Astrocyte of the cerebellum (primary cell): ENCODE data around the gene RHBDL1.
A peak's percentile ranks its signal among the peaks of the same experiment; 100 is the strongest.

Experiments used
- DNase-seq: peaks from one replicate; pipeline ENCODE4 v3.0.0-alpha.2; 2011; ENCODE audit warnings: low read depth
- H3K4me3 ChIP-seq: 2 replicates; pipeline ENCODE4 v1.5.1; 2011; ENCODE audit warnings: mild to moderate bottlenecking, low read depth, low read length, moderate library complexity
- in situ Hi-C: cut with HindIII; loops from 2 replicates; pipeline ENCODE4 v1.10.0; 2017; ENCODE audit warnings: low sequenced_read_pairs
- TF ChIP-seq, protein P1 (sequence below): IDR thresholded peaks from 2 replicates; pipeline ENCODE4 v1.5.1; 2012; ENCODE audit warnings: low read length, low read depth, moderate library complexity, mild to moderate bottlenecking; ENCODE audit errors: missing control alignments

RHBDL1 gene

DNA sequence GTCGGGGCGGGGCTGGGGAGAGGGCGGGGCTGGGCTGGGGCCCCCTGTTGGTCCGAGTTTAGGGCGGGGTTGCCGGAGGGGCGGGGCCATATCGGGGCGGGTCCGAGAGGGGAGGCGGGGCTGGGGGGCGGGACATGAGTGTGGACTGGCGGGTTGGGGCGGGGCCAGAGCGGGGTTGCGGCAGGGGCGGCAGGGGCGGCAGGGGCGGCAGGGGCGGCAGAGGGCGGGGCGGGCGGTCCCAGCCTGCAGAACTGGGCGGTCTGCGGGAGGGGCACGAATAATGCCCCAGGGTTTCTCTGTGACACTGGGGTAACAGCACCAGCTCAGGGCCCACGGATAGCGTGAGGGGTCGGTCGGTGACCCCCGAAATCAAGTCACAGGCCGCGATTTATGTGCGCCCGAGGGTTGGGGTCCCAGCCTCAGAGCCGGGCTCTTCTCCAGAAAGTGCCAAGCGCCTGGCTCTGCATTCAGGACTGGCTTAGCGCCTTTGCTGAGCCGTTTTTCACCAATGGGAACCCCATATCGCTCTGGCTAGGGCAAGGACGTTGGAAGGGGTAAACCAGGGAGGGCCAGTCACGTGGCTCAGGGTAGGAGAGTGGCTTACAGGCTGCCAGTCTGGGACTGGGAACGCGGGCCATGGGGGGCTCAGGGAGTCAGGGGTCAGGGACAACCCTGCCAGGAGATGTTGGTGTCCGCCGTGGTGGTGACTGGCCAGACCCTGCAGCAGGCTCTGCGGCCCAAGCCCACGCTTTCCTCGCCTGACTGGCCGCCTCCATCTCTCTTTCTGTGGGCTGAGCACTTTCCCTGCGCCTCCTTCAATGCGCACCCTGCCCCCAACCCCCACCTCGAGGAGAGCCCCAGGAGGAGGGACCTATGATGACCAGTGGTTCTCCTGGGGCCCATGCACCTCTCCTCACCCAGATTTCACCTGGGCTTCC, 38.1 kb upstream of the RHBDL1 start:
- in situ Hi-C loops: no loop called here
- peak overlapping the region; percentile 55 for H3K4me3 ChIP-seq
- peak; percentile 65 for DNase-seq
- TF ChIP-seq, protein P1, sequence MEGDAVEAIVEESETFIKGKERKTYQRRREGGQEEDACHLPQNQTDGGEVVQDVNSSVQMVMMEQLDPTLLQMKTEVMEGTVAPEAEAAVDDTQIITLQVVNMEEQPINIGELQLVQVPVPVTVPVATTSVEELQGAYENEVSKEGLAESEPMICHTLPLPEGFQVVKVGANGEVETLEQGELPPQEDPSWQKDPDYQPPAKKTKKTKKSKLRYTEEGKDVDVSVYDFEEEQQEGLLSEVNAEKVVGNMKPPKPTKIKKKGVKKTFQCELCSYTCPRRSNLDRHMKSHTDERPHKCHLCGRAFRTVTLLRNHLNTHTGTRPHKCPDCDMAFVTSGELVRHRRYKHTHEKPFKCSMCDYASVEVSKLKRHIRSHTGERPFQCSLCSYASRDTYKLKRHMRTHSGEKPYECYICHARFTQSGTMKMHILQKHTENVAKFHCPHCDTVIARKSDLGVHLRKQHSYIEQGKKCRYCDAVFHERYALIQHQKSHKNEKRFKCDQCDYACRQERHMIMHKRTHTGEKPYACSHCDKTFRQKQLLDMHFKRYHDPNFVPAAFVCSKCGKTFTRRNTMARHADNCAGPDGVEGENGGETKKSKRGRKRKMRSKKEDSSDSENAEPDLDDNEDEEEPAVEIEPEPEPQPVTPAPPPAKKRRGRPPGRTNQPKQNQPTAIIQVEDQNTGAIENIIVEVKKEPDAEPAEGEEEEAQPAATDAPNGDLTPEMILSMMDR: no peak

DNA sequence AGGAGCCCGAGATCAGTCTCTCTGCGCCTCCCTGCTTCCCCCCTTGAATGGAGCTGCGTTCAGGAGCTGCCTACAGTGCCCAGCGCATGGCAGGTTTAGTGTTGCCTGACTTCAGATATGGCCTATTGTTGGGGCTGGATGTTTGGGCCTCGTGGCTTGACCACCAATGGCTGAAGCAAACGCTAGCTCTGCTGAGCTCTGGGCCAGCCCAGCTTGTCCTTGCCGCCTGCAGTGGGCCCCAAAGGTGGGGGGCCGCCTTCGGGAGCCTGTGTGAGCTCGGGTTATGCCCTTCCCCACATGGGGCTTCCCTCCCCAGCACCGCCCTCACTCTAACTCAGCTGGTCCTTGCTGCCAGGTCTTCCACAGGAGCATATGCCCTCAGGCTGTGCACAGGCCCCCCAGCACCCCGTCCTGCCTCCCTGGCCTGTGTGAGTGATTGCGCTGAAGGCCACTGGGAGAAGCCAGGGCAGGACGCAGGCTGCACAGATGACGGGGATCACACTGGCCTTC, 37.4 kb upstream of the RHBDL1 start:
- in situ Hi-C loops: no loop called here
- no peak for DNase-seq
- TF ChIP-seq, protein P1: no peak
- H3K4me3 ChIP-seq: no peak overlapping the region

DNA sequence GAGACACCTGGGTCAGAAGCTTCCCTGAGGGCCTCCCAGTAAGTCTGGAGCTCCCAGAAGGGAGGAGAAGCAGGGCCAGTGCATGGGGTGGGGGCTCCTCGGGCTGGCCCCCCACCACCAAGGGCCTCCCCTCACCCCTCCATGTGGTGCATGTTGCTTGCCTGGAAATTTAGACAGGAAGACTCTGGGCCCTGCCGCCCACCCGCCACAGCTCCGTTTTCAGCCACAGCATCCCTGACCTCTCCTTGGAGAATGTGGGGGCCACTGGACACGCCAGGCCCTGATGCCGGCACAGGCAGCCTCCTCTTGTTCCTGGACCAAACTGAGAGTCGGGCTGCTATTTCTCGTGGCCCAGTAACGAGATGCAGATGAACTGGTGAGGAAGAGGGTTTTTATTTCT, 36.6 kb upstream of the RHBDL1 start:
- TF ChIP-seq, protein P1: no peak
- no peak for DNase-seq
- no peak overlapping the region for H3K4me3 ChIP-seq
- in situ Hi-C loops: no loop called here

DNA sequence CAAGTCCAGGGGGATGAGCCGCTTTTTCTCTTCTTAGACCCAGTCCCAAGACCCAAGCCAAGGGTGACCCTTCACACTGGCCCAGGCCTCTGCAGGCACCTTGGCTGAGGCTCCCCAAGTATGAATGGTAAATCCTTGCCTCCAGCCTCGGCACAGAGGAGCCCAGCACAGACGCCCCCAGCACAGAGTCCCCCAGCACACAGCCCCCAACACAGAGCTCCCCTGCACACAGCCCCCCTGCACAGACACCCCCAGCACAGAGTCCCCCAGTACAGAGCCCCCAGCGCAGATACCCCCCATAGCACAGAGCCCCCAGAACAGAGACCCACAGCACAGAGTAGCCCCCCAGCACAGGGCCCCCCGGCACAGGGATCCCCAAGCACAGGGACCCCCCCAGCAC, 34.9 kb upstream of the RHBDL1 start:
- TF ChIP-seq, protein P1: no peak
- H3K4me3 ChIP-seq: peak overlapping the region; percentile 59
- no peak for DNase-seq
- in situ Hi-C loops: no loop called here

DNA sequence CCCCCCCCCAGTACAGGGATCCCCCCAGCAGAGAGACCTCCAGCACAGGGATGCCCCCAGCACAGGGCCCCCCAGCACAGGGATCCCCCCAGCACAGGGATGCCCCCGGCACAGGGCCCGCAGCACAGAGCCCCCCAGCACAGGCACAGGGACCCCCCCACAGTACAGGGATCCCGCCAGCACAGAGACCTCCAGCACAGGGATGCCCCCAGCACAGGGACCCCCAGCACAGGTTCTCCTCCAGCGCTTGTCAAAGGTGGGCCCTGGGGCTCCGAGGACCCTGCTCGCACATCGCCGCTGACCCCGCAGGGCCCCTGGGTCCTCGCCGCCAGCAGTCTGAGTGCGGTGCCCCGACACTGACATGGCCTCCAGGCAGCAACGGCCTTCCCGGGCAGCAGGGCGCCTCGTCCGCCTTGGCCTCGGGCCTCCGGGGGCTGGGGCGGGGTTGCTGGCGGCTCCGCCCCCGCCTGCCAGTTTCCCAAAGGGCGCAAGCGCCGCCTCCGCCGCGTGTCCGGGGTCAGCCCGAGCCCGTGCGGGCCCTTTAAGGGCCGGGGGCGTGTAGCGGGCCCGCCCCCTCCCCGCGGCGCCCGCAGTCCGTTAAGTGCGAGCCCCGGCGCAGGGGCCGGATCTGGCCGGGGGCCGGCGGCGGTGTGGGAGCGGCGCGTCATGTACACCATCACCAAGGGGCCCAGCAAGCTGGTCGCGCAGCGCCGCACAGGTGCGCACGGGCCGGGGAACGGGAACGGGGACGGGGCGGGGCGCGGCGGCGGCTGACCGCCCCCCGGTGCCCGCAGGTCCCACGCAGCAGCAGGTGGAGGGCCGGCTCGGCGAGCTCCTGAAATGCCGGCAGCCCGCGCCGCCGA, 33.9 kb upstream of the RHBDL1 start, which contains the start of gene MCRIP2:
Gene MCRIP2 (plus strand): TSS at position 503 of the 863 bp plus-strand sequence. CDS start 164 bp downstream, at position 667.
- peak within 1 kb of the TSS; percentile 59 for H3K4me3 ChIP-seq
- TF ChIP-seq, protein P1: no peak
- in situ Hi-C loops: no loop called here
- no peak for DNase-seq

DNA sequence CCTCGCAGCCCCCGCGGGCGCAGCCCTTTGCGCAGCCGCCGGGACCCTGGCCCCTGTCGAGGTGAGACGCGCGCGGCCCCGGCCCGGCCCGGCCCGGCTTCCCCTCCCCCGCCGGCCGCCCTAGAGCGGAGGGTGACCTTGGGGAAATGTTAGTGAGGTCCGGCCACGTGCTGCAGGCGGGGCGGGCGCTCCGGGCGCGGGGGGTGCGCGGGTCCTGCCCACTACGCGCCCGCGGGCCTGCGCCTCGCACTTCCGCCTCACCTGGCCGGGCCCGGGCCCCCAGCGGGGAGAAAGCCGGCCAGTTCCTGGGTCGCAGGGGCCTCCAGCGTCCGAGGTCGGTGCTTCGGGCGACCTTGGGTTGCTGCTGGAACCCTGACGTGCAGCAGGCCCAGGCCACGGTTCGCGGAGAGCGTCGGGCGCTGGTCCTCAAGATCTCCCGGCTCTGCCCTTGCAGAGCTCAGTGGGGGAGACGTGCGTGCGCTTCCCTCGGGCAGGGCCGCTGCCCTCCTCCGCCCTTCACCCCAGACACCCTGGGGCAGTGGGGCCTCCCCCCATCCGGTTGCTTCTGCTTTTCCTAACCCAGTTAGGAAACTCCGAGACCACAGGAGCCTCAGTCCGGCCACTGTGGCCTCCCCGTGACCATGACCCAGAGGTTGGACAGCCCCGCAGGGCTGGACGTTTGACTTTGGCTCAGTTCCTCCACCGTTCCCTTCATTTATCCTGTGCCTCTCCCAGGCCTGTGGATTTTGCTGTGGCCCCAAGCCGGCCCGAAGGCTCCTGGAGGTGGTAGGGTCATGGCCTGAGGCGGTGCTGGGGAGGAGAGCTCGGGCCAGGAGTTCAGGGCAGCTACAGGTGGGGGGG, 33.1 kb upstream of the RHBDL1 start:
- TF ChIP-seq, protein P1: no peak
- no peak for DNase-seq
- in situ Hi-C loops: no loop called here
- H3K4me3 ChIP-seq: peak overlapping the region; percentile 59
